ENCODE results near the gene SDC4.

SDC4 gene

DNA sequence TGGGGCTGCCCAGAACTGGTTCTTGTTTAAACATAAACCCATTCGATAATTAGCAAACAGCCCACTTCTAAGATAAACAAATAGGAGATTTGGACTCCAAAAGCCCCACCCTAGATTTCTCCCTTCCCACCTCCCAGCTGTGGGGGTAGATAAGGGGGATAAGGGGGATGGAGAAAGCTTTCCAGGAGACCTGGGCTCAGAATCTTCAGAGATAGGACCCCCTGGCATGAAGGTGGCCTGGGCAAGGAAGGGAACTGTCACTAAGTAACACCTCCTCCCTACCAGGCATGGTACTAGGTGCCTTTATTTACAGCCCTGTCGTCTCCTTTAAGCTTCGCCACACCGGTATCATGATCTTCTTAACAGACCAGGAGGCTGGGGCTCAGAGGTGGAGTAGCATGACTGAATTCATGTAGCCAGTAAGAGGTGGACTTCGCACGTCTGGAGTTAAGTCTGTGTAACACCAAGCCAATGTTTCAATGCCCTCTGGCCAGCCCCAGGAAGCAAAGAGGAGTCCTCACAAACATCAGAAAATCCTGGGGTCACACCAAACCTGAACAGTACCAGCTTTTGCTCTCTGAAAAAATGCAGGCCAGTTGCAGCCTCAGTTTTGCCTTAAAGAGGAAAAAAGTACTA, 4.6 kb downstream of the SDC4 start:
- no peak for DNase-seq (ENCODE audit: low spot score)

DNA sequence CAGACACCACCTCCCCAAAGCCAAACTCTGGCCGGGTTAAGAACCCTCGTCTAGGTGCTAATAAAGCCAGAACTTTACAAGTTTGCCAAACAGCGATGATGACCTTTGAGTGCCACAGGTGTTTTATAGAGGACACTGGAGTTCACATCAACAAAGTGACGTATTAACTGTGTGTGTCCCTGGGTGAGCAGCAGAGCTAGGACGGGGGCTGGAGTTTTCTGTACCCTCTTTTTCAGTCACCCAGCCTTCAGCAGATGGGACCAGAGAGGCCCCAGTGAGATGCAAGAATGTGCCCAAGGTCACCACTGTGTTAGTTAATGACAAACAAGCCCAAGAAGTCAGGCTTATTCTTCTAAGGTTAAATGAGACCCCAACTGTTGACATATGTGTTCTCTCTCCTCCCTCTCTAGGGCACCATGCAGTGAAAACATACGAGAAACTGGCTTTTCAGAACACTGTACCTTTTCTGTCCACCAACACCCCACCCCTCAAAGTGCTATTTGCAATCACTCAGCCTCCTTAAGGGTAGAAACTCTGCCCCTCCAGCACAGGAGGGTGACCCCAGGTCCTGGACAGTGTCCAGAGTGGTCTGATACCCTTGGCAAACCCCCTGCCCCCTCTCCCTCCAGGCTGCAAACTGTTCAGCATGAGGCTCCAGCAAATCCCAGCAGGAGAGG, 5.2 kb downstream of the SDC4 start:
- DNase-seq (ENCODE audit: low spot score): no peak

DNA sequence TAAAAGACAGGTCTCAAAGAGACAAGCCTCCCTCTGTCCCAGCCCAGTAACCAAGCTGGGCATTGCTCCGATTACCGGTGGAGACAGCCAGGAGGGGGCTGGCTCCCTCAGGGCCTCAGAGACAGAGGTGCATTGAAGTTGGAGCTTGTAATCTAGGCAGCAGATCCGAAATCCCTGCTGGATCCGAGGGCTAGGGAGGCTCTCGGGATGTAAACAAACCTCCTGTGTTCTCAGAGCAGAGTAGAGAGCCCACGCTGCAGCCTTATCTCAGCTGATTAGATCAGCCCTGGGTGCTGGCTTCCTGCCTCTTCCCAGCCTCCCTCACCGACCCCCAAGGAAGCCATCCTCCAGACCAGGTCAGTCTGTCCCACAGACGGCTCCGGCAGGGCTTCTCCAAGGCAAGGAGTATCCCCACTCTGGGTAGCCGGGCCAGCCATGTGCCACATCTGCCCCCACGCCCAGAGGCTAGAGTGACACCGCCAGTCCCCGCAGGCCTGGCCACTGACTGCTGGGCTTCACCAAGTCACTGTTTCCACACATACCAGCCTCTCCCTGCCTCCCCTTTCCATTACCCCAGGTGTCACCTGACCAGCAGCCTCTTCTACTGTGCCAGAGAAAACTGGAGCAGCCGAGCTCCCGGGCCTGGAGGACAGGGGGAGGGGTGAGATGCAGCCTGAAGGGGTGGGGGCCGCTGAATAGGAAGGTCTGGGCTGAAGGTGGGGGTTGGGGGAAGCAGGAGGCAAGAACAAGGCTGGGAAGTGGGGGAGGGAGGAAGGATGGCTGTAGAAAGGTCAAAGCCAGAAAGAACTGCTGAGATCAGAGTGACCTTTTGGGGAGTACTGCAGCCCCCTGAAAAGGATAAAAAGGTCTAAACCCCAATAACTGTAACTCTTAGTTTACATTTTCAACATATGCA, 6.0 kb downstream of the SDC4 start:
- DNase-seq (ENCODE audit: low spot score): no peak

DNA sequence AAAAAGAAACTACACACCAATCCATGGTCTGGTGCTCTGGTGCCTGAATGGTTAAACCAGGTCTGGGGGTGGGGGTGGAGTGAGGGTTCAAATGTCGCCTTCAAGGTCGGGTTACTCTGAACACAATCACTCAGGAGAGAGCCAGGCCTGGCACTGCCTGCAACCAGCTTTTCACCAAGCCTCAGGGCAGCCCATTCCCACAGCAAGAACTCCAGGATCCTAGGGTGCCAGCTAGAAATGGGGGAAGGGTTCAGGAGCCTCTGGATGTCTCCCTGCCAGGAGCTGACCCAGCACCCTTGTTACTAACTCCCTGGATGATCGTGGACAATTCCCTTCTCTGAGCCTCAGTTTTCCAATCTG, 6.7 kb downstream of the SDC4 start:
- DNase-seq (ENCODE audit: low spot score): no peak

DNA sequence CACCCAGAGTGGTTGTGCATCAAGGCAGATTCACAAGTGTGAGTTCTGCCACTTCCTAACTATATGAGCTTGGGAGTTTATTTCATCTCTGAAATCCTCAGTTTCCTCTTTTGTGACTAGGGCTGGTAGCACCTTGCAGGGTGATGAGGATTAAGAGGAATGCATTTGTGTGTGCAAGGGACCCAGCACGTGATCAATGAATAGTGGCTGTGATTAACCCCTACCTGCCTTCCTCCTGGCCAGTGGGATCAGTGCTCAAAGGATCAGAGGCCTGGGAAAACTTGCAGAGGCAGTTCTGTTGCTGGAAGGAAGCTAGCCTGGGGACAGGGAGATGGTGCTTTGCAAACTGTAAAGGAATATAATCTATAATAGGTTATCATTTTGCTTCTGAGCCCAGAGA, 7.3 kb downstream of the SDC4 start:
- no peak for DNase-seq (ENCODE audit: low spot score)

DNA sequence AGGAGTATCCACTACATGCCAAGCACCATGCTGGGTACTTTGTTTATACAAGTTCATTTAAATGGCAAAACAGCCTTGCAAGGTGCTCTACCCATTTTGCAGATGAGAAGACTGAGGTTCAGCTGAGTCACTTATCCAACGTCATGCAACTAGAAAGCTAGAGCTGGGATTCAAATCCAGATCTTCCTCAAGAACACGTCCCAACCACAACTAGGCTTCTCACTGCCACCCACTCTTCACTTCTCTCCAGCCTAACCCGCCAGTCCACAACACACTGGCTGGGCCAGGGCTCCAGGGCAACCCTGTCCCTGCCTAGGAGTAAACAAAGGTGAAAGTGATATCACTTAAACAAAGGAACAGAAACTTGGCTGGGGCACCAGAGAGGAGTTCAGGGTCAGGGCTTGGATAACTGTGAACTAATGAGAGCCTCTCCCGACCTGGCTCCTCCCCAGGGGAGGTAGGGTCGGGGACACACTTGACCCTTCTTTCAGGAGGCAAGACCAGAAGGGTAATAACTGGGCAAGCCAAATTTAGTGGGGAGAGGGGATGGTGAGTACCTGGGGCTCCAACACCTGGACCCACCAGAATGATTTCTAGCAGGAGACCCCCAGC, 7.9 kb downstream of the SDC4 start:
- DNase-seq (ENCODE audit: low spot score): no peak

DNA sequence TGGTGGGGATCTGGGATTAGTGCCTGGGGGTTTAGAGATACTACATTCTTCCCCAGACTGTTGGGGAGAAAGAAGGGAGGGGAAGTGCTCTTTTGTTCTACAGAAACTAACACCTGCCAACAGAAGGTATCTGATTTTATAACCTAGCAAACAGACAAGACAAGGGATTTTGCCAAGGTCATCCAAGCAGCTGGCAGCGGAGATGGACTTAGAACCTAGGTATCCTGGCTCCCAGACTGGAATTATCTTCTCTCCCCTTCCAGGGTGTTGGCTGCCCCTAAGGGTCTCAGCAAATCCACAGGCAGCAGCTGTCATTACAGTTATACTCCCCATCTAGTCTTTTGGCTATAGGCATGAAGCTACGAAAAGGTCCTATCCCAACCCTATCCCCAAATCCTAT, 8.4 kb downstream of the SDC4 start:
- no peak for DNase-seq (ENCODE audit: low spot score)

DNA sequence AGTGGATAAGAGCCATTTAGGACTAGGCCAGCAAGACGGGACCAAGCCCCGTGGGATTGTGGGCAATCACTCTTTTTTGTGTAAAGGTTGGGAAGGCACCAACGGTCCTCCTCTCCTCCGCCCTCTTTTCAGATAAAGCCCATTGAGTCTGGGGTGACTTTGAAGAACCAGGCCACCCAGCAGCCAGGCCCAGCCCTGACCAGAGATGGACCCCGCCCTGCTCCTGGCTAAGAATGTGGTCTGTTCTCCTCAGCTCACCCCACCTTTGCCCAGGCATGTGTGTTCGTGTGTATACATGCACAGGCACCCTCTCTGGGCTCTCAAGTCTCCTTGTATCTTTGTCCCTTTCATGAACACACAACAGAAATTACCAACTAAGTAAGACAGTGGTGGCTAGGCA, 9.1 kb downstream of the SDC4 start:
- DNase-seq (ENCODE audit: low spot score): no peak

DNA sequence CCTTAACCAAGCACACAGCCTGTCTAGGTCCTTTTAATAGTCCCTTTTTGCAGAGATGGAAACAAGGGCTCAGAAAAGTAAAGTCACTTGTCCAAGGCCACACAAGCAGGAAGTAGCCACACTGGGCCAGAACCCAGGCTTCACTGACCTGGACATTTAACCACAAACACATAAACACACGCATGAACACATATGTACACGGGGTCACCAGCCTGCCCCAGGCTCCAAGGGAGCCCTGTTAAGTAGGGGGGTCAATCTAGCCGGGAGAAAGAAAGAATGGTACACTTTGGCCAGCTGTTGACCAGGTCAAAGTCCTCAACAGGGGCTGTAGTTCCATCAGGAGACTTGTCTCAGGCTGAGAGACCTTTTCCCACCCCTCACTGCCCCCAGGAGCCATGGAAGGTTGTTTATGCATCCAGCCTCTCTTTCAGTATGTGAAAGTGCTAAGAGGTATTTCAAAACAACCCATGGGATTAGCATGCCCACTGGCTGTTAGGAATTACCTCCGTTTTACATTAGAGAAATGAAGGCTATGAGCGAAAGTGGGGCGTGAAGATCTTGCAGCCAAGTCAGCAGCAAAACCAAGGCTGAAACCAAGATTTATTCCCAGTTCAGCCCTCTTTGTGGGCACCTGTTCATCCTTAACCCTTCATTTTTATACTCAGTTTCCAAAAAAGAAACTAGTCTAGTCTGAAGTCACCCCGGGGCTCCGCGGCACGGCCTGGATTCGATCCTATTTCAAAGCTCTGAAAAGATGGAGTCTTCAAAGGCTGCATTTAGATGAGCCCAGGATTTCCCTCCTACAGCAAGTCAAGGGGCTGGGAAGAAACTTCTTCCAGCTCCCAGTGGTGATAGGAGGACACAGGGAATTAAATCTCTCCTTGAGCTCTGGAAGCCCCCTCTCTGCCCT, 9.8 kb downstream of the SDC4 start:
- DNase-seq (ENCODE audit: low spot score): no peak

DNA sequence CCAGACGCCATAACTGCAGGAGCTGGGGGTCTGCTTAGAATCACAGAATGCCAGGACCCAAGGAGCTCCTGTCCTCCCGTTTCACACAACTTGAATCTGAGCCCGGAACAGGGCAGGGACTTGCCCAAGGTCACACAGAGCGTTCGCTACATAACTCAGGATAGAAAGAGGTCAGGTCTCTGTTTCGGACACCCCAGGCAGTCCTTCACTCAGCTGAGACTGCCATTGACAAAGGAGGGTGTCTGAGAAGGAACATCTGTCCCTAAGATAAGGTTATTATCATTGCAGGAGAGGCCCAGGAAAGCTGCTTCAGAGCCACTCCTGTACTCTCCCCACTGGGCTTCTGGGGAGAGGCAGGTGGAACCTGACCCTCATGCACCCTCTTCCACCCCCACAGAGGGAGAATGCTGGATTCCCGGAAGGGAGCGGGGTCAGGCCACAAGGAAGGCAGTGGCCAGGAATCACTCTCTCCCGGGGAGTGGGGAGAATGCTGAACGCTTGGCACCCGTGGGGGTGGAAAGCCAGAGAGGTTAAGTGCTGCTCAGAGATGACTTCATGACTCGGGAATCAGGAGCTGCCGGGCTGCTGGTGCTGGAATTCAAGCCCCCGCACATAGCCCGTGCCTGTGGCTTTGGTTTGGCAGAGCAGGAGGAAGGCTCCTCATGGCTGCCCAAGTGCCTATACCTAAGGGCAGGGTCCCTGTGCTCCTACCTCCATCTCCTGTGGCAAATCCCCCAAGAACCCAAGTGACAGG, 10.7 kb downstream of the SDC4 start:
- no peak for DNase-seq (ENCODE audit: low spot score)

DNA sequence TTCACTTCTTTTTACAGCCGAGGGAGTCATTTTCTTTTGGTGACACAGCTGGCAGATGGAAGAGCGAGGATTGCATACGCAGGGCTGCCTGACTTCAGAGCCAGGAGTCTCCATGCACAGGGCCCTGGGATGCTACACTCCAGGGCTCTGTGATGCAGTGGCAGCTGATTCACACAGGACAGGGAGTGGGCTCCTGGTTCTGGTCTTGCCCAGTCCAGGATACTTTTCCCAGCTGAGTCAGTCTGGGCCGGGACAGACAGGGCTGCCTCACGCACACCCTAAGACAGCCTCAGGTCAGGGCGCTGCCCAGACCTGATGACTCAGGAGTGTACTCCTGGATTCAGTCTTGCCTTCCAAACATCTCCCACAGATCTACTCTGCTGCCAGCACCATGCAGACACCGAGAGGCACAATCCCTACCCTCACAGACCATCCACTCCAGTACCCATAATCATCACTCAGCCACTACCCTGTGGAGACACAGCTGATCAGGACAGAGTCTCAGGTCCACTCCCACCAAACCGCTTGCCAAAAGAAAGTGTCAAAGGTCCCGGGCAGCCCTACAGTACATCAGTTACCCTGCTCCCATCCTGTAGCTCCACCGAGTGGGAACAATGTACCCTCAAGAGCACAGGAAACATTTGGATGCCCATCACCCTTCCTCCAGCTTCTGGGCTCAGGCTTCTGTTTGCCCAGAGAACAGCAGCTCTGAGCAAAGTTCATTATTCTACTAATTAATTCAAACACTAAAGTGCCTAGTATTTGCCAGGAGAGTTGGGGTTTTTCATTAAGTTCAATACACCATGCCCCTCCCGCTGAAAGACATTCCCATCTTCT, 11.5 kb downstream of the SDC4 start:
- DNase-seq (ENCODE audit: low spot score): no peak

DNA sequence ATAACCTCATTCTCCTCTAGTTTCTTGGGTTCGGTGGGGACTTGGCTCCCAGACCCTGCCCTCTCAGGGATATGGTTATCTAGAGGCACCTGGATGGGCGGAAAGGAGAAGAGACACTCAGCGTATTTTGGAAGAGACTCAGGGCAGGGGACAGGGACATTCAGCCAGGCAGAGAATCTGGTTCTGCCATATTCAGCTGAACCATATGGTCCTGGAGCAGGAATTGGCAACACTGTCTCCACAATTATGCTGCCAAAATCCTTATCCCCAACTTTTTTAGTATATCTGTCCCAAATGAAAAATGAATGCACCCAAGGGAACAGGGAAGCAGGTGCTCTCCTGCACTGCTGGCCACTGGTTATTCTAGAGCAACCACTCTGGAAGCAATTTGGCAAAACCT, 17.7 kb downstream of the SDC4 start:
- no peak for DNase-seq (ENCODE audit: low spot score)

DNA sequence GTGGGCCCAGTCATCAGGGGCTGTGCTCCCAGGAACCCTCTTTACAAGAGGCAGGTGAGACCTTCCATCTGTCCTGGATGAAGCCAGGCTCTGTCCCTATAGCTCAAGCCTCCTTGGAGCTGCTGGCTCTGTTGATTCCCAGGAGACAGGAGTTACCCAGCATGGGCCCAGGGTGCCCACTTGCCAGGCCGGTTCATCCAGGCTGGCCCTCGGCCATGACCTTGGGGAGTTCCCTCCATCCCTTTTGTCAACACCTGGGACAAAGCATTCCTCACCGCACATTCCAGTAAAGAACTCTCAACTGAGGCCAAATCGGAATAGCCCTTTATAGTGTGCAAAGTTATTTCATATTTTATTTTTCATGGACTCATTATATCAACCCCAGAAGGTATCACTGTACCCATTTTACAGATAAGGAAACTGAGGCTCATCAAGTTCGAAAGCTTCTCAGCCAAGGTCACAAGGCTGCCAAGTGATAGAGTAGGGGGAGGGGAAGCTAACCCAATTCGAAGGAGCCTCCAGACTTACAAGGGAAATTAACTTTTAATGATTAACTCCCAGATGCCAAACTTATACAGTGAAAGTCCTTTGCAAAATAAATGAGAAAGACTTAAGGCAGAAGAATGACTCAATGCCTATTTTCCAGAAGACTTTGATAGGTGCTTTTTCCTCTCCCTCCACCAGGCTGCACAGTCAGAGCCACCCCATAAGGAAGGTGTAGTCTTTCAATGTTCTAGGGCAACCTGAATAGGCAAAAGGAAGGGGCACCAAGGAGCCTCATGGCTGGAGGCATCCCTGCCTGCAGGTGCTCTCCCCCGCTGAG, 18.5 kb downstream of the SDC4 start:
- DNase-seq (ENCODE audit: low spot score): no peak

DNA sequence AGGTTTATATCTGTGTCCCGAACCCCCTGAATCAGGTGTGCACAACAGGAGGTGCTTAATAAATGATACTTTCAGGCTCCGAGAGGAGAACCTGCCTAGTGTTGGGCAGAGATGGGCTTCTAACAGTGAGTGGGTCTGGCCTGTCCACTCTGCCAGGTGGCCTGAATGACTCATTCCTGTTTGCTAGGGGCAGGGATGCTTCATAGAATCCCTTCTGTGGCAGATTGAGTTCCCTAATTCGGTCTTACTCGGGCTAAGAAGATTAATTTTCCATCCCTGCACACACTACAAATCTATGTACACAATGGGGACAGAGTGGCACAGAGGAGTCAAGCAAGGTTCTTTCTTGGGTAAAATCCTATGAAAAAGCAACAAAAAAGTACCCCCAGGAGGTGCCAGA, 19.8 kb downstream of the SDC4 start:
- DNase-seq (ENCODE audit: low spot score): no peak

DNA sequence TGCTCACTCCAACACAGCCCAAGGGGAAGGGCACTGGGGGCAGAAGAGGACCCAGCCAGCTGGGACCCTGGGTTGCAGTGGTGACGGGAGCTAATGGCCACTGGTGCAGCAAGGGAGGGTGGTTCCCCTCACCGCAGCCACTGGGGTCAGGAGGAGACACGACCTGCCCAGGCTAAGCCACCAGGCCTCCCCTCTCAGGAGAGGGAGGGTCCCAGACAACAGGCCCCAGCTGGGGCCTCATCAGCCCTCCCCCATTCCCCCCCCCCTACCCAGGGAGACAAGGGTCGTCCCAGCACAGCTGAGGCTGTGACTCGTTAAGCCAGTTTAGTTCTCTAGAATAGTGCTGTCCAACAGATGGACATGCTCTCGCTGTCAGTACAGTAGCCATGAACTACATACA, 22.9 kb downstream of the SDC4 start:
- DNase-seq (ENCODE audit: low spot score): no peak

DNA sequence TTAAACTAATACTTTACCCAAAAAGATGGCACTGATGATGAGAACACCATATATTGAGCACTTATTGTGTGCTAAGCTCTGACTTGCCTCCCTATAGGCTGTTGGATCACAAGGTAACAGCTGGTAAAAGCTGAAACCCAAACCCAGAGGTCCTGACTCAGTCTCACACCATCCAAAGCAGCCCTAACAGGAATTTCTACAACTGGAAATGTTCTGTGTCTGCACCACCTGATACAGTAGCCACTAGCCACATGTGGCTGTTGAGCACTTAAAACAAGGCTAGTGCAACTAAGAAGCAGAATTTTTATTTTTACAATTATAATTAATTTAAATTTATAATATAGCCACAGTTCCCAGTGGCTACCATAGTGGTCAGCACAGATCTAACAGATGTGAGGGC, 24.5 kb downstream of the SDC4 start:
- DNase-seq (ENCODE audit: low spot score): no peak

DNA sequence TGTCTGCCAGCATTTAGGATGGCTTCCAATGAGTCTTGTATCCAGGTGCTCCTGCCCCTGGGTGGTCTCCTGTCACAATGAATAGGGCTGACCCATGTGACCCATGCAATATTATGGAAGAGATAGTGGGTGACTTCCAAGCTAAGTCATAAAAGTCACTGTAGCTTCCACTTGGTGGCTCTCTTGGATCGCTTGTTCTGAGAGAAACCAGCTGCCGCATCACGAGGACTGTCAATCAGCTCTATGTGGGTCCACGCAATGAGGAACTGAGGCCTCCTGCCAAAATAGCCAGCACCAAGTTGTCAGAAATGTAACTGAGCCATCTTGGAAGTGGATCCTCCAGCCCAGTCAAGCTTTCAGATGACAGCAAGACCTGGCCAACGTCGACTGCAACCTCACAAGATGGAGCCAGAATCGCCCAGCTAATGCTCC, 25.3 kb downstream of the SDC4 start:
- DNase-seq (ENCODE audit: low spot score): peak; percentile 29

DNA sequence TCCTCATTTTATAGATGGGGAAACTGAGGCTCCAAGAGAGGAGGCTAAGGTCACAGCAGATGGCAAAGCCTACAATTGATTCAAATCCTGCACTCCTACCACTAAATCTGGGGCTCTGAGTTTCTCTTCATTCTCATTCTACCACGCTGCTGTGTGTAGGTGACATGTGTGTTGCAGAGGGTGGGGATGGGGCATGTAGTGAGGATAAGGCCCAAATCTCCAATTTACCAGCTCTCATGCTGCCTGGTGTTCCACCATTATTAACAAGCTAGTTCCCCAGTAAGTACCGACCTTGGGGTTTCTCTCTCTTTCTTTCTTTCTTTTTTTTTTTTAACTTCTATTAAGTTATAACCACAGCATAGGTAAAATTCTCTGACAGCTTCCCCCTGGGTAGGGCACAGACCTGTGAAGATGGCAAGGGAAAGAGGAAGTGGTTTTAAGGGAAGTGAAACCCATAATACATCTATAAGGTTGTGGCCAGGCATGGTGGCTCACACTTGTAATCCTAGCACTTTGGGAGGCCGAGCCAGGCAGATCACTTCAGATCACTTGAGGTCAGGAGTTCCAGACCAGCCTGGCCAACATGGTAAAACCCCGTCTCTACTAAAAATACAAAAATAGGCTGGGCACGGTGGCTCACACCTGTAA, 27.2 kb downstream of the SDC4 start:
- DNase-seq (ENCODE audit: low spot score): peak; percentile 77

DNA sequence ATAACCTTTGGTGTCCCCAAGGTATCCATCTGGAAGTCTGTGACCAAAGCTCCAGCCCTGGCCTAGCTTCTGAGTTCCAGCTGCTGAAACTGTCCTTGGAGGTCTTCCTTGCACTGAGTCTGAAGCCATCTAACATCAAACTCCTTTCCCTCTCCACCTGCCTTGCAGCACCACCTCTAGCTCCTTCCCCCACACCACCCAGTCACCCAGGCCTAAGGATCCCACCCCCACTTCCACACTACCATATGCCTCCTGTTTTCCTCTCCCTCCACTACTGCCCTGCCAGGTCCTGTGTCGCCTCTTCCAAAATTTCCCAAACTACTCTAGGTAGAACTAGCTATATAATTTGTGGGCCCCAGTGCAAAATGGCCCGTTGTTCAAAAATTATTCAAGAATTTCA, 29.3 kb downstream of the SDC4 start:
- no peak for DNase-seq (ENCODE audit: low spot score)
